ENCODE results near the gene APOL6.
A peak's percentile ranks its signal among the peaks of the same experiment; 100 is the strongest.

DNA sequence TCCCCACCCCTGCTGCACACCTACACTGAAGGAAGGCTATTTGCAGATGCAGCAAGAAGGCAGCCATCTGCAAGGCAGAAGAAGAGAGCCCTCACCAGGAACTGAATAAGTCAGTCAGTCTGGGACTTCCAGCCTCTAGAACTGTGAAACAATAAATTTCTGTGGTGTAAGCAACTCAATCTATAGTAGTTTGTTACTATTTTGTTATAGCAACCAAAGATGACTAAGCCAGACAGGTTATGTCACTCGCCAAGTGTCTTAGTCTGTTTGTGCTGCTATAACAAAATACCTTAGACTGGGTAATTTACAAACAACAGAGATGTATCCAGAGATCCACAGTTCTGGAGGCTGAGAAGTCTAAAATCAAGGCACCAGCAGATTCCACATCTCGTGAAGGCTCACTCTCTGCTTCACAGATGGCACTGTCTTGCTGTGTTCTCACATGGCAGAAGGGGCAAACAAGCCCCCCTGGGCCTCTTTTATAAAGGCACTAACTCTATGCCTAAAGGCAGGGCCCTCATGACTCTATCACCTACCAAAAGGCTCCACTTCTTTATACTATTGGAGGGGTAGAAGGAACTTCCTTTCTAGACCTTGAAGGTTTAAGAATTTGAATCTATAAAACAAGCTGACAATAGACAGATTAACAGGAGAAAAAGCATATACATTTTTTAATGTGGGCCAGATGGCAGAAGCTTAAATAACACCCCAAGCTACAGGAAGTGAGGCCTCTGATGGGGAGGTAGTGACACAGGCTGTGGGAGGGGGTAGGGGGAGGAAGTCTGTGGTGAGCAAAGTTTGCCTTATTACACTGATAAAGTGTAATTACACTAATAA lies 12.3 kb downstream of the APOL6 start:
- no peak for TF ChIP-seq JUND (IDR thresholded peaks at IDR 0.05; ENCODE audit: low read depth, low read length)
- no peak for TF ChIP-seq DPF2 (IDR thresholded peaks at IDR 0.05)
- TF ChIP-seq POLR2AphosphoS5 (IDR thresholded peaks at IDR 0.05; ENCODE audit: low read length) = no peak
- TF ChIP-seq BRCA1 (IDR thresholded peaks at IDR 0.05; ENCODE audit: low read depth, low read length) = no peak
- no peak for TF ChIP-seq NFXL1 (IDR thresholded peaks at IDR 0.05; ENCODE audit: borderline replicate concordance)
- no peak for TF ChIP-seq GABPA (IDR thresholded peaks at IDR 0.05; ENCODE audit: low read depth)
- no peak for TF ChIP-seq NFYB (IDR thresholded peaks at IDR 0.05; ENCODE audit: insufficient read depth, low read depth, low read length)
- no peak for TF ChIP-seq SMC3 (IDR thresholded peaks at IDR 0.05; ENCODE audit: borderline replicate concordance, low read length)
- peak; percentile 45; the same call in 1 of the 2 replicates for TF ChIP-seq ASH2L (IDR thresholded peaks at IDR 0.05; ENCODE audit: borderline replicate concordance, low read depth)
- TF ChIP-seq CTCF (IDR thresholded peaks at IDR 0.05 in 2 of 3, conservative IDR thresholded peaks at IDR 0.05 in 1 of 3; ENCODE audit: control insufficient read depth in 2 of 3, extremely low read depth in 1 of 3, insufficient read depth in 1 of 3, low read depth in 3 of 3, low read length in 3 of 3) = no peak
- no peak for TF ChIP-seq NRF1 (conservative IDR thresholded peaks at IDR 0.05; ENCODE audit: low read depth, low read length)
